A549 (cell line): Measurements from ENCODE around the gene PTPRN2.

Source experiments
- CBX8 ChIP-seq: fragments of 200-600 bp; sonication (generic); IDR thresholded peaks from 2 replicates; pipeline ENCODE4 v1.6.1; 2016
- EP300 ChIP-seq, 2 experiments: fragments of >200 bp; sonication (Bioruptor Twin); formaldehyde crosslinking; IDR thresholded peaks; 2 replicates in 1 of 2; 3 replicates in 1 of 2; pipeline ENCODE4 v1.6.1; 2016 to 2017
- JUNB ChIP-seq: fragments of >200 bp; sonication (Bioruptor Twin); formaldehyde crosslinking; IDR thresholded peaks from 2 replicates; pipeline ENCODE4 v1.6.1; 2016
- POLR2A ChIP-seq: IDR thresholded peaks from 2 replicates; pipeline ENCODE4 v1.6.1; 2012; ENCODE audit warnings: mild to moderate bottlenecking, low read length
- TF ChIP-seq, protein P1 (sequence below): fragments of 250-450 bp; sonication (Bioruptor Pico); IDR thresholded peaks from 2 replicates; pipeline ENCODE4 v1.5.0; 2020; ENCODE audit warnings: low read depth, mild to moderate bottlenecking, moderate library complexity
- TF ChIP-seq, protein P2 (sequence below): fragments of >200 bp; sonication (Bioruptor Twin); formaldehyde crosslinking; IDR thresholded peaks from 3 replicates; pipeline ENCODE4 v1.5.1; 2016

DNA sequence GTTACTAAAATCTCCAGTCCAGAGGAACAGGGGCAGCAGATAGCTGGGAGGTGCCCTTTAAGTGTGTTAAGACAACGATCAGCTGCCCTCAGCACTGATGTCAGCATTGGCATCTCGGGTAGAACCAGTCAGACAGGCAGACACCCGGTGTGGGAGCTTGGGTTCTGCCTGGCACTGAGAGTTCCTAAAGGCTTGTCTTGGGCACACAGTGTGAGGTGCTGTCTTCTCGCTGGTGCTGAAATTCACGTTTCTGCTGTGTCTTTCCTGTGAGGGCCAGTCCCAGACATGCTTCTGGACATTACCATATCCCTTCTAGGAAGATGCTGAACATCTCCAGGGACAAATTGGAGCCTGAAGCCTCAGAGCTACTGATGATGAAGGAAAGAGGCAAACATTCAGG, 1094.6 kb downstream of the PTPRN2 start:
- TF ChIP-seq CBX8: no peak
- TF ChIP-seq, protein P1, sequence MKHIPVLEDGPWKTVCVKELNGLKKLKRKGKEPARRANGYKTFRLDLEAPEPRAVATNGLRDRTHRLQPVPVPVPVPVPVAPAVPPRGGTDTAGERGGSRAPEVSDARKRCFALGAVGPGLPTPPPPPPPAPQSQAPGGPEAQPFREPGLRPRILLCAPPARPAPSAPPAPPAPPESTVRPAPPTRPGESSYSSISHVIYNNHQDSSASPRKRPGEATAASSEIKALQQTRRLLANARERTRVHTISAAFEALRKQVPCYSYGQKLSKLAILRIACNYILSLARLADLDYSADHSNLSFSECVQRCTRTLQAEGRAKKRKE: no peak
- no peak for TF ChIP-seq POLR2A
- no peak for TF ChIP-seq JUNB
- TF ChIP-seq, protein P2, sequence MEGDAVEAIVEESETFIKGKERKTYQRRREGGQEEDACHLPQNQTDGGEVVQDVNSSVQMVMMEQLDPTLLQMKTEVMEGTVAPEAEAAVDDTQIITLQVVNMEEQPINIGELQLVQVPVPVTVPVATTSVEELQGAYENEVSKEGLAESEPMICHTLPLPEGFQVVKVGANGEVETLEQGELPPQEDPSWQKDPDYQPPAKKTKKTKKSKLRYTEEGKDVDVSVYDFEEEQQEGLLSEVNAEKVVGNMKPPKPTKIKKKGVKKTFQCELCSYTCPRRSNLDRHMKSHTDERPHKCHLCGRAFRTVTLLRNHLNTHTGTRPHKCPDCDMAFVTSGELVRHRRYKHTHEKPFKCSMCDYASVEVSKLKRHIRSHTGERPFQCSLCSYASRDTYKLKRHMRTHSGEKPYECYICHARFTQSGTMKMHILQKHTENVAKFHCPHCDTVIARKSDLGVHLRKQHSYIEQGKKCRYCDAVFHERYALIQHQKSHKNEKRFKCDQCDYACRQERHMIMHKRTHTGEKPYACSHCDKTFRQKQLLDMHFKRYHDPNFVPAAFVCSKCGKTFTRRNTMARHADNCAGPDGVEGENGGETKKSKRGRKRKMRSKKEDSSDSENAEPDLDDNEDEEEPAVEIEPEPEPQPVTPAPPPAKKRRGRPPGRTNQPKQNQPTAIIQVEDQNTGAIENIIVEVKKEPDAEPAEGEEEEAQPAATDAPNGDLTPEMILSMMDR: no peak
- no peak for TF ChIP-seq EP300 (IDR thresholded peaks at IDR 0.05)
